ENCODE data around the gene ZNF830. TPM values are rescaled to one million over a fixed set of nuclear protein-coding genes. Genes with fewer than 3 reads are reported as not detected.
"Not testable (repeated sequence)": the region's sequence is repeated elsewhere in the genome, so short reads cannot be mapped to it uniquely, and the experiment has no call there.

Gene ZNF830
- total RNA-seq, 2 donors from 2014 or later, result 20.1 to 23.2 TPM

DNA sequence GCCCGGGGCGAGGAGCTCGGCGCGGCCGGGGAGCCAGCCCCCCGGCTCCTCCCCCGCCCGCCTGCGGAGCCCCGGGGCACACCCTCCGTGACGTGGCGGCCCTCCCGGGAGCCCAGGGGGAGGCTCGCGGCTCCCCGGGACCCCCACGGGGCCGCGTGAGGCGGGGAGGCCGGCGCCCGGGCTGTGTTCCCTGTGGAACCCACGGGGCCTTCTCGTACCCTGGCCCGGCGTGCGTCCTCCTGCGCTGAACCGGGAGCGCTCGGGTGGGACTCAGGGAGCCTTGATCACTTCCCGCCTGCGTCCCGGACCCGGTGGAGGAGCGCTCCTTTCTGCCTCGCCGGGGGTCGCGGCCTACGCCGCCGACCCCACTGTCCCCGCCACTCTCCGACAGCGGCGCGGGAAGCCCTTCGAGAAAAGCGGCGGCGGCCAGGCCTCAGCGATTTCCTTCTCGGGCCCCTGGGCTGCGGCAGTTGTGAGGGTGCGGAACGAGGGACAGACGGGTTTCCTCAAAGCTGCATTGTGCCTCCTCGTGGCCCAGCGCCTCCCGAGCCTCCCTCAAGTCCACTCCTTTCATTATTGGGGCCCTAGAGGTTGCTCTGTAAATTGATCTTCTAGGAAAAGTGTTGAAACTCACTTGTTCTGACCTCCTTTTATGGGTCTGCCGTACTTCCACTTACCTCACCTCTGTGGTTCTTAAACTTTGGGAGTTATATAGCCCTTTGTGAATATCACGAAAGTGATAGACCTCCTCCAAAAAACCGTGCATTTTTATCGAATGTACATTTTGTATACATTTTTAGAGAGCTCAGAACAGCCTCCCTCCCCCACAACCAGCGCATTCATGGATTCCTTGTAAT lies 19.6 kb downstream of the ZNF830 start:
- Mint-ChIP-seq H3K9me3 (no peaks in the 10 kb centered on the region), H3K27me3 (no peaks in the 10 kb centered on the region), H3K4me1 (peaks cover 23% of the 10 kb centered on the region), H3K27ac (peak overlapping the region; percentile 96), H3K36me3 (ENCODE audit: low read depth) (peaks cover 46% of the 10 kb centered on the region), H3K4me3 (peak overlapping the region; percentile 92)
- peak; percentile 90 for ATAC-seq (replicated peaks)

DNA sequence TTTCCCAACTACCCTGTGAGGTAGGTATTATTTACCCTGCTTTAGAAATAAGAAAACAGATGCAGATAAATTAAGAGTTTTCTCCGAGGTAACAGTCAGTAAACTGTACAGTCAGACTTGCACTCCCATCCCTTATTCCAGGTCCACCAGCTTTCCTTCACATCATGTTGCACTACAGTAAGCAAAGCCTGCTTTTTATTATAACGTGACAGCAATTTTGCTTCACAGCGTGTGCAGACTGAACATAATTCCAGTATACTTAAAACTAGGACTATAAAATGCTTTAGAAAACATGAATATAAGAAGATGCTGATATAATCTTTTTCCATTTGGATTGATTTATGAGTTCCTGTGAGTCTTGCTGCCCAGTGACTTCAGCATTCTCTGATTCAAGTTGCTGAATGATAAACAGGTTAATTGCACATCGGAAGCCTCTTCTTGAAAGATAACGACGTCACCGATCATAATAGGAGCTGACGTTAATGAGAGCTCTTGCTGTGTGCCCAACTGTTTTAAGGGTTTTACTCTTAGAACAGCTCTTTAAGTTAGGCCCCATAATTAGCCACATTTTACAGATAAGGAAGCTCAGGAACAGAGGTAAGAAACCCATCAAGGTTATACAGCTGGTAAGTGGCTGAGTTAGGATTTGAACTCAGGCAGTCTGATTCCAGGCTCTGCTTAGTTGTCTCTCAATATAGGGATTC lies 20.4 kb downstream of the ZNF830 start:
- Mint-ChIP-seq H3K4me3 (peak overlapping the region; percentile 92), H3K27me3 (no peaks in the 10 kb centered on the region), H3K4me1 (peaks cover 23% of the 10 kb centered on the region), H3K9me3 (no peaks in the 10 kb centered on the region), H3K27ac (peak overlapping the region; percentile 96), H3K36me3 (ENCODE audit: low read depth) (peaks cover 54% of the 10 kb centered on the region)
- no peak for ATAC-seq (replicated peaks)

DNA sequence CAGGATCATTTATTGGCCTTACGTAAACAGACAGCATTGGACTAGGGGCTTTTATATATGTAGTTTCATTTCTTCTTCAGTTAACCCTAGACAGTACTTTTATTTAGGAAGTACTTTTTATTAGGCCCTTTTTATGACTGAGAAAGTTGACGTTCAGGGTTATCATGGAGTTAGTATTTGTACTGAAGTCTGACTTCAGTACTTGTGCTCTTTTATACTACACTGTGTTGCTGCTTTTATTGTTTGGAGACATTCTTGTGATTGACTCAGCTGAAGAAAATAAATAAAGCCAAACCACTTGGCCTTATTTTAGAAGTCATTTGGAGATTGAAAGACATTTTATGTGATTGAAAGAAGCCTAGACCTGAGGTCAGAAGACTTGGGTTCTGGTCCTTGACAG lies 25.9 kb downstream of the ZNF830 start:
- H3K27me3 Mint-ChIP-seq, result no peaks in the 10 kb centered on the region

DNA sequence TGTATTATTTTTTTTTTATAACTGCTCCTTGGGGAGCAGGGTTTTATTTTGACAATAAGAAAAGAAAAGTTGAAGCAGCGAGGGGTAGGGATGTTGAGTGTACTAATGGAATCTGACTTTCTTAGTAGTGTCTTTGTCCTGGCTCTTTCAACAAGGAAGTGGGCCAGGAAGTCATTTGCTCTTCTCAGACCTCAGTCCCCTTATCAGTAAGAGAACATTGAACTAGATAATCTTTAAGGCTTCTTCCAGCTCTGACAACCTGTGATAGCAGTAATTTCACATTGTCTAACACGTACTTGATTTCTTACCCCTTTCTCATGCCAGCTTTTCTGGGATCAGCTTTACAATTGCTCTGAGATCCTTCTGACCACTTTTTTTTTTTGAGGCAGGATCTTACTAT lies 27.3 kb downstream of the ZNF830 start:
- no peak for ATAC-seq (replicated peaks)
- Mint-ChIP-seq H3K27ac (peak overlapping the region; percentile 16), H3K27me3 (no peaks in the 10 kb centered on the region), H3K4me3 (no peak overlapping the region), H3K9me3 (no peaks in the 10 kb centered on the region), H3K36me3 (ENCODE audit: low read depth) (peaks cover 100% of the 10 kb centered on the region), H3K4me1 (no peaks in the 10 kb centered on the region)

More for the DNA sequence above, 25.9 kb downstream of the ZNF830 start:
- H3K9me3 Mint-ChIP-seq, result no peaks in the 10 kb centered on the region
- H3K27ac Mint-ChIP-seq, result no peak overlapping the region
- no peak for ATAC-seq (replicated peaks)
- peaks cover 6% of the 10 kb centered on the region for H3K4me1 Mint-ChIP-seq
- H3K4me3 Mint-ChIP-seq, result no peak overlapping the region
- H3K36me3 Mint-ChIP-seq (ENCODE audit: low read depth), result peaks cover 98% of the 10 kb centered on the region

DNA sequence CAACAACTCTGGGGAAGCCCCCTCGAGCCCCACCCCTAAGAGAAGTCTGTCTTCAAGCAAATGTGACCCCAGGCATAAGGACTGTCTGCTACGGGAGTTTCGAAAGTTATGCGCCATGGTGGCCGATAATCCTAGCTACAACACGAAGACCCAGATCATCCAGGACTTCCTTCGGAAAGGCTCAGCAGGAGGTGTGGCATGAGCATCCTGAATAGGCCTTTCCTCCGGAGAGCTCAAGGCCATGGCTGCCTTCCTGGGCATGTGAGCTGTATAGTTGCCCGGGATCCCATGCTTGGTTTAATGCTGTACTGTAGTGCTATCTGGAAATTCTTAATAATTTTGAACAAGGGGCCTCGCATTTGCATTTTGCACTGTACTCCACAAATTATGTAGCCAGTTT lies 28.1 kb downstream of the ZNF830 start:
- Mint-ChIP-seq H3K27ac (no peak overlapping the region), H3K27me3 (no peaks in the 10 kb centered on the region), H3K4me3 (no peak overlapping the region), H3K9me3 (no peaks in the 10 kb centered on the region), H3K4me1 (no peaks in the 10 kb centered on the region), H3K36me3 (ENCODE audit: low read depth) (peaks cover 100% of the 10 kb centered on the region)
- ATAC-seq (replicated peaks), result no peak

DNA sequence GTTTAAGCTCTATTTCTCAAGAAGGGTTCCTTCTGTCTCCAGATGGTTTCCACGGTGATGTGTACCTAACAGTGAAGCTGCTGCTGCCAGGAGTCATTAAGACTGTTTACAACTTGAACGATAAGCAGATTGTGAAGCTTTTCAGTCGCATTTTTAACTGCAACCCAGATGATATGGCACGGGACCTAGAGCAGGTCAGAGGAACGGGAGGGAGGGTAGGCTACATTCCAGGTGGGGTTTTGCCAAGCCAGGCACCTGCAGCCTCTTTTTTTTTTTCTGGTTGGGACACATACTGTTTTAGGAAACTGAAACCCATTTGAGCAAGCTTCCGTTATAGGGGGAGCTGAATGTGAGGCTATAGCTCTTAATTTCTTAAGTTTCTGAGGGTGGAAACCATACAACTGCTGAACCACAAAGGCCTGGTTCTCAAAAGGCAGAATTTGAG lies 29.6 kb downstream of the ZNF830 start:
- no peak overlapping the region for H3K4me3 Mint-ChIP-seq
- H3K4me1 Mint-ChIP-seq, result no peaks in the 10 kb centered on the region
- no peak overlapping the region for H3K27ac Mint-ChIP-seq
- peaks cover 100% of the 10 kb centered on the region for H3K36me3 Mint-ChIP-seq (ENCODE audit: low read depth)
- ATAC-seq (replicated peaks), result no peak
- no peaks in the 10 kb centered on the region for H3K9me3 Mint-ChIP-seq
- no peaks in the 10 kb centered on the region for H3K27me3 Mint-ChIP-seq

DNA sequence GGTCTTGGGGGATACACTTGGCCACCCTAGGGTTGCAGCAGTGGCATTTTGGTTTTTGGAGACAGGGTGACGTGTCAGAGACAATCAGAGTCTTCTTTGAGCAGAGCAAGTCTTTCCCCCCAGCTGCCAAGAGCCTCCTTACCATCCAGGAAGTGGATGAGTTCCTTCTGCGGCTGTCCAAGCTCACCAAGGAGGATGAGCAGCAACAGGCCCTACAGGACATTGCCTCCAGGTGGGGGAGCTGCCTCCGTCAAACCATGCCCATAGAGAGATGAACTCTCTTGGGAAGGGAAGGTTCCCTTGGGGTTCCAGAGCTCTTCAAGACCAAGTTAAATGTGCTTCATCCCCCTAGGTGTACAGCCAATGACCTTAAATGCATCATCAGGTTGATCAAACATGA lies 30.3 kb downstream of the ZNF830 start:
- Mint-ChIP-seq H3K4me1 (no peaks in the 10 kb centered on the region), H3K27ac (no peak overlapping the region), H3K9me3 (no peaks in the 10 kb centered on the region), H3K36me3 (ENCODE audit: low read depth) (peaks cover 100% of the 10 kb centered on the region), H3K4me3 (no peak overlapping the region), H3K27me3 (no peaks in the 10 kb centered on the region)
- no peak for ATAC-seq (replicated peaks)

DNA sequence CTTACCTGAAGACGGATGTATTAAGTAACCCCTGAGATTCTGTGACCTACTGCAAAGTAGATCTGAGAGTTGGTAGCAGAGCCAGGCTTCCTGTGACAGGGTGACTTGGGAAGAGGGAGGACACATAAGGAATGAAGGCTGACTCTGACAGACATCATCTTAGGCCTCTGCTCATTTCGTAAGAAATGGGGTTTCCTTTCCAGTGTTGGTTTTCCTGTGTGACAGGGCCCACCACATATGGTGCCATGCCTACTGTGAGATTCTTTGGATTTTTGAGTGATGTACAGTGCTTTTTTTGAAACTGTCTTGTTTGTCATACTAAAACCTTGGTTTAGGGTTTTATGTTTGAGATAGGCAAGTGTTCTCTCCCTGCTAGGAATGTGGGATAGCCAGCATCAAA lies 31.7 kb downstream of the ZNF830 start:
- H3K4me3 Mint-ChIP-seq, result no peak overlapping the region
- H3K4me1 Mint-ChIP-seq, result no peaks in the 10 kb centered on the region
- H3K27ac Mint-ChIP-seq, result peak overlapping the region; percentile 31
- no peaks in the 10 kb centered on the region for H3K27me3 Mint-ChIP-seq
- no peaks in the 10 kb centered on the region for H3K9me3 Mint-ChIP-seq
- peaks cover 100% of the 10 kb centered on the region for H3K36me3 Mint-ChIP-seq (ENCODE audit: low read depth)
- ATAC-seq (replicated peaks), result no peak

DNA sequence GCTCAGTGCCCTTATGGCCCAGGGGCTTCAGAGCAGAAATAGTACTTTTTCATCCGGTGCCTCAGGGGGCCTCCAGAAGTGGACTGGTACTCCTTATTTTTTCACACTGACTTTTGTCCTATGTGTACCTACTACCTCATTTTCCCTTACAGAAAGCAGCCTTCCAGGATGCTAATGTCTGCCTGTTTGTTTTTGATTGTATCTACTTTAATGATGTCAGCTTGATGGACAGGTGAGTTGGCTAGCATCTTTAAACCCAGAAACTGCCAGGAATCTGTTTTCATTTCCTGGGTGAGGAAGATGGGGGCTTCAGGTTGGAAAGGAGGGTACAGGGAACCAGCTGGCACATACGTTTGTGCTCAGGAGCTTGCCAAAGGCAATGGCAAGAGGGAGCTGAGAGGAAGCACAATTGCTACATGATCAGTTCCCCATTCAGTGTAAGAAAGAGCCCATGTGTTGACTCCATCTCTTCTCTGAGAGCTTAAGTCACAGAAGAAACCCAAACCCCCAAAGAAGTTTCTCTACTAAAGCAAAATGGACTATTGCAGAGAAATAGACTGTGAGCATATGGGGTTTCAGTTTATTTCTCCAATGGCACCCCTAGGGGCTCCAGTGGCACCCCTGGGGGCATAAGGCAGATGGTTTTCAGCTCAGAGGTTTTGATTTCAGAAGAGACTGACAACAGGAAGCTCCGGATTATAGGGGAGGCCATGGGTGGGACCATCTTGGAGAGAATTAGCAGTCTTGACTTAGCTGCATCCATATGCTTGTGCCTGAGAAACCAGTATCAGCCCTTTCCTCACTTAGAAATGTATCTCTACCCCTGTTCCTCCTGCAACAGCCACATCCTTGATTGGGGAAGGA lies 35.3 kb downstream of the ZNF830 start:
- H3K4me1 Mint-ChIP-seq, result no peaks in the 10 kb centered on the region
- H3K27ac Mint-ChIP-seq, result peak overlapping the region; percentile 65
- no peaks in the 10 kb centered on the region for H3K9me3 Mint-ChIP-seq
- no peak overlapping the region for H3K4me3 Mint-ChIP-seq
- peaks cover 100% of the 10 kb centered on the region for H3K36me3 Mint-ChIP-seq (ENCODE audit: low read depth)
- H3K27me3 Mint-ChIP-seq, result no peaks in the 10 kb centered on the region
- no peak for ATAC-seq (replicated peaks)

DNA sequence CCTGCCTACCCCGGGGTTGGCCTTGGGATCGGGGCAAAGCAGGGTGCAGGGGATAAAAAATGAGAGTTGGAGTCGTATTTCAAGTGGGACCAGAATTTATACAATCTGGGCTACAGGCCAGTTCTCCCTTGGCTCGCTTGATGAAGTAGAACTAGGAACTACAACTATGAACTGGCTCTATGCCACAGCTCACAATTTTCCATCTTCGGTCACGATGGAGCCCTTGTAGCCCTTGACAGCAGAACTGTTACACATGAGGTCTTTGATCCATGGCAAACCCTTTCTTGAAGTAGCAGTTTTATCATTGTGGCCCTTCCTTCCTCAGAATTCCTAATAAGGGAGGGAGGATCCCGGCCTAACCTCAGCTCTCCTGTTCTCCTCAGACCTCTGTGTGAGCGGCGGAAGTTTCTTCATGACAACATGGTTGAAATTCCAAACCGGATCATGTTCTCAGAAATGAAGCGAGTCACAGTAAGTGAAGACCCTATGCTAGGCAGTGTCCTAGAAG lies 36.1 kb downstream of the ZNF830 start:
- Mint-ChIP-seq H3K27ac (peak overlapping the region; percentile 33), H3K36me3 (ENCODE audit: low read depth) (peaks cover 99% of the 10 kb centered on the region), H3K9me3 (no peaks in the 10 kb centered on the region), H3K4me1 (no peaks in the 10 kb centered on the region), H3K27me3 (no peaks in the 10 kb centered on the region), H3K4me3 (no peak overlapping the region)
- no peak for ATAC-seq (replicated peaks)

DNA sequence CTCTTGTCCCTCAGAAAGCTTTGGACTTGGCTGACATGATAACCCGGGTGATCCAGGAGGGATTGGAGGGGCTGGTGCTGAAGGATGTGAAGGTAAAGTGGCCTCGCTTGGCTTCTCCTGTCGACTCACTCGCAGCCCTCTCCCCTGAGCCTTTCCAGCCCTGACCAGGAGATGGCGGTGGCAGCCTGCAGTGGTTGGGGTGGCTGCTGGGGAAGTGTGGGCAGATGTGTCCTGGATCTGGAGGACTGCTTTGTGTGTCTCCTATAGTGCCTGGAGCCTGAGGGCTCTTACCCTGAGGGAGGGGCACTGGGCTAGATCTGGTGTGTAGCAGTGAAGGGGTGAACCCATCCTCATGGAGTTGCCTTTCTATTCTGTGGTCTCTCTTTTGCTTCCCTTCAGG lies 36.9 kb downstream of the ZNF830 start:
- Mint-ChIP-seq H3K4me3 (no peak overlapping the region), H3K36me3 (ENCODE audit: low read depth) (peaks cover 99% of the 10 kb centered on the region)

DNA sequence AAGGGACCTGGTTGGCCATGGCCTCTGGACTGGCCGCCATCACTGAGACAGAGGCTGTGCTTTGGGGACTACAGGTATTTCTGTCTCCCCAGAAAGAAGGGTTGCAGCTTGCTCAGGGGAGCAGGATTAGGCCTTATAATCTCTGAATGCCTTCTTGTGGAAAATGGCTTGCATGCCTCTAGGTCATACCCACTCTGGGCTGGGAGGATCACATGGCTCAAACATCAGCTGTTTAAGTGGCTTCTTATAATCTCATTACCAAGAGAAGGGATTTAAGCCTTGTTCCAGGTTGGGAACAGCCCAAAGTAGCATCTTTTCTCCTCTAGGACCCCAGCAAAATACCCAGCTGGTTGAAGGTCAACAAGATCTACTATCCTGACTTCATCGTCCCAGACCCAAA lies 38.1 kb downstream of the ZNF830 start:
- Mint-ChIP-seq H3K4me3 (no peak overlapping the region), H3K27me3 (no peaks in the 10 kb centered on the region), H3K36me3 (ENCODE audit: low read depth) (peaks cover 99% of the 10 kb centered on the region), H3K27ac (no peak overlapping the region), H3K4me1 (no peaks in the 10 kb centered on the region), H3K9me3 (no peaks in the 10 kb centered on the region)
- no peak for ATAC-seq (replicated peaks)

More for the DNA sequence above, 36.9 kb downstream of the ZNF830 start:
- ATAC-seq (replicated peaks), result peak; percentile 98
- Mint-ChIP-seq H3K4me1 (no peaks in the 10 kb centered on the region), H3K9me3 (no peaks in the 10 kb centered on the region), H3K27me3 (no peaks in the 10 kb centered on the region), H3K27ac (peak overlapping the region; percentile 74)

DNA sequence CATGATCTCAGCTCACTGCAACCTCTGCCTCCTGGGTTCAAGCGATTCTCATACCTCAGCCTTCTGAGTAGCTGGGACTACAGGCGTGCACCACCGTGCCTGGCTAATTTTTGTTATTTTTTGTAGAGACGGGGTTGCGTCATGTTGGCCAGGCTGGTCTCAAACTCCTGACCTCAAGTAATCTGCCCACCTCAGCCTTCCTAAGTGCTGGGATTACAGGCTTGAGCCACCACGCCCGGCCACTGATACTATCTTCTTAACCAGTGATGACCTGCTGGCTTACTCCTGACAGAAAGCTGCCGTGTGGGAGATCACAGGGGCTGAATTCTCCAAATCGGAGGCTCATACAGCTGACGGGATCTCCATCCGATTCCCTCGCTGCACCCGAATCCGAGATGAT lies 39.6 kb downstream of the ZNF830 start:
- H3K9me3 Mint-ChIP-seq; ATAC-seq (replicated peaks); H3K4me1 Mint-ChIP-seq; H3K27me3 Mint-ChIP-seq; H3K4me3 Mint-ChIP-seq; H3K27ac Mint-ChIP-seq: not testable (repeated sequence)
- H3K36me3 Mint-ChIP-seq (ENCODE audit: low read depth), result peaks cover 99% of the 10 kb centered on the region

DNA sequence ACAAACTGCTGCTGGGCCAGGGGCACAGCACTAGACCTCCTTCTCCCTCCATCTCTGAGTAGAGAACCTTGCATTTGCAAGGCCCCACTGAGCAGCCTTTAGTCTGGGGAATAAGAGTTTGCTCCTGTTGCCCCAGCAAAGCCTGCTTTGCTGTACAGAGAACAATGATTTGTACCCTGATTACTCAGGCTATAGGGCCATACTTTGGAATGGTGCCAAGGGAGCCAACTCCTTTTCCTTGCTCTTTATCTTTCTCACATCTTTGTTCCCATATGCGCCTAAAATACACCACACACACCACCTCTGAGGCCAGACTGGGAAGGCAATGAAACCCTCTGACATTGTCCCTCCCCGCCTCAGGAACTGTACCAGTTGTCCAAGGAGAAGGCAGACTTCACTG lies 40.2 kb downstream of the ZNF830 start:
- no peaks in the 10 kb centered on the region for H3K9me3 Mint-ChIP-seq
- H3K27ac Mint-ChIP-seq, result peak overlapping the region; percentile 67
- H3K36me3 Mint-ChIP-seq (ENCODE audit: low read depth), result peaks cover 97% of the 10 kb centered on the region
- H3K4me1 Mint-ChIP-seq, result no peaks in the 10 kb centered on the region
- H3K27me3 Mint-ChIP-seq, result no peaks in the 10 kb centered on the region
- no peak overlapping the region for H3K4me3 Mint-ChIP-seq
- ATAC-seq (replicated peaks), result no peak

Data from activated T-helper 17 cell treated with anti-CD3 and anti-CD28 coated beads, Interleukin-2, amount 50 U/mL, for 72 hours (primary cell).